Fibroblast of the aortic adventitia (primary cell): Measurements from ENCODE around the gene HAPLN3. TPM values are rescaled to one million over a fixed set of nuclear protein-coding genes. Genes with fewer than 3 reads are reported as not detected.

Experiments used
- DNase-seq: peaks from one replicate; pipeline ENCODE4 v3.0.0-alpha.2; 2010; ENCODE audit warnings: low read depth
- H3K4me3 ChIP-seq: 2 replicates; pipeline ENCODE4 v1.5.1; 2011; ENCODE audit warnings: low read depth, mild to moderate bottlenecking, control low read depth, low read length, moderate library complexity
- total RNA-seq: library from RNA; depleted of rRNA; stranded (reverse); fragments of >200 nt; gene quantifications from 2 replicates; pipeline ENCODE4 v1.2.3, GENCODE V29; 2012; ENCODE audit warnings: low replicate concordance
- TF ChIP-seq, protein P1 (sequence below): IDR thresholded peaks from 2 replicates; pipeline ENCODE4 v1.5.1; 2011; ENCODE audit warnings: mild to moderate bottlenecking, low read length, control low read depth, inconsistent platforms; ENCODE audit not compliant: insufficient read depth

Gene HAPLN3
- total RNA-seq, 1 donor = 2.8 TPM

DNA sequence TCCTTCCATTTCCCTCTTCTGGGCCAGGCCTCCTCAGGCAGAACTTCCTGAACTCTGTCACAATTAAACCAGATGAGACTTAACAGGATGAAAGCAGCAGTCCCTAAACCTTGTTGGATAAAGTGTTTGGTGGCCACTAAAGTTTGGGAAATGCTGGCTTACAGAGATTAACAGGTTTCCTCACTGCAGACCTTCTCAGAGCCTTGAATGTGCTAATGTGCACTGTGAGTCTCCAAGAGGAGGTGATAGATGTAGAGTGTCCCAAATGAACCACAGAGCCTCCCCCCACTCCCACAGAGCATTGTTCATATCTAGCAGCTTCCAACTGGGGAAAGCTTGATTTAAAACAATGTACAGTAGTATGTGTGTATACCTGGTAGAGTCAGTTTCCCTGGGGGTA is 42.9 kb downstream of the HAPLN3 start:
- no peak overlapping the region for H3K4me3 ChIP-seq
- TF ChIP-seq, protein P1, sequence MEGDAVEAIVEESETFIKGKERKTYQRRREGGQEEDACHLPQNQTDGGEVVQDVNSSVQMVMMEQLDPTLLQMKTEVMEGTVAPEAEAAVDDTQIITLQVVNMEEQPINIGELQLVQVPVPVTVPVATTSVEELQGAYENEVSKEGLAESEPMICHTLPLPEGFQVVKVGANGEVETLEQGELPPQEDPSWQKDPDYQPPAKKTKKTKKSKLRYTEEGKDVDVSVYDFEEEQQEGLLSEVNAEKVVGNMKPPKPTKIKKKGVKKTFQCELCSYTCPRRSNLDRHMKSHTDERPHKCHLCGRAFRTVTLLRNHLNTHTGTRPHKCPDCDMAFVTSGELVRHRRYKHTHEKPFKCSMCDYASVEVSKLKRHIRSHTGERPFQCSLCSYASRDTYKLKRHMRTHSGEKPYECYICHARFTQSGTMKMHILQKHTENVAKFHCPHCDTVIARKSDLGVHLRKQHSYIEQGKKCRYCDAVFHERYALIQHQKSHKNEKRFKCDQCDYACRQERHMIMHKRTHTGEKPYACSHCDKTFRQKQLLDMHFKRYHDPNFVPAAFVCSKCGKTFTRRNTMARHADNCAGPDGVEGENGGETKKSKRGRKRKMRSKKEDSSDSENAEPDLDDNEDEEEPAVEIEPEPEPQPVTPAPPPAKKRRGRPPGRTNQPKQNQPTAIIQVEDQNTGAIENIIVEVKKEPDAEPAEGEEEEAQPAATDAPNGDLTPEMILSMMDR = no peak
- no peak for DNase-seq

DNA sequence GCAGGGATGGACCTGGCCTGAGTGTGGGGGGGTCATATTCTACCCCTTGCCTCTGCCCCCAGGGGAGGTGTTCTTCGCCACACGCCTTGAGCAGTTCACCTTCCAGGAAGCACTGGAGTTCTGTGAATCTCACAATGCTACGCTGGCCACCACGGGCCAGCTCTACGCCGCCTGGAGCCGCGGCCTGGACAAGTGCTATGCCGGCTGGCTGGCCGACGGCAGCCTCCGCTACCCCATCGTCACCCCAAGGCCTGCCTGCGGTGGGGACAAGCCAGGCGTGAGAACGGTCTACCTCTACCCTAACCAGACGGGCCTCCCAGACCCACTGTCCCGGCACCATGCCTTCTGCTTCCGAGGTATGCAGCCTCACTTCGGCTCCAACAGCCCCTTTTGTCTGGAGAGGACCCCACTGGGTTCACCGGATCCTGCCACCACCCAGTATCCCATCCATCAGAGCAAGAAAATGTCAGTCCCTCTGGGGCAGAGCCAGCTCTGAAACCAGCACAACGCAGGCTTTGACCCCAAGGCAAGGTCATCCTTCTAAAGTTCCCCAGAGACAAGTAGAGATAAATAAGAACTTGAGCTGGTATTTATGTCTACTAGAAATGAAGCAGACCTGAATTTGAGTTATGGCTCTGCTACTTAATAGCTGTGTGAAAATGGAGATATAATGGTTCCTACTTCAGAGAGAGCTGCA is 45.8 kb downstream of the HAPLN3 start:
- H3K4me3 ChIP-seq = no peak overlapping the region
- DNase-seq = no peak
- TF ChIP-seq, protein P1 = no peak

DNA sequence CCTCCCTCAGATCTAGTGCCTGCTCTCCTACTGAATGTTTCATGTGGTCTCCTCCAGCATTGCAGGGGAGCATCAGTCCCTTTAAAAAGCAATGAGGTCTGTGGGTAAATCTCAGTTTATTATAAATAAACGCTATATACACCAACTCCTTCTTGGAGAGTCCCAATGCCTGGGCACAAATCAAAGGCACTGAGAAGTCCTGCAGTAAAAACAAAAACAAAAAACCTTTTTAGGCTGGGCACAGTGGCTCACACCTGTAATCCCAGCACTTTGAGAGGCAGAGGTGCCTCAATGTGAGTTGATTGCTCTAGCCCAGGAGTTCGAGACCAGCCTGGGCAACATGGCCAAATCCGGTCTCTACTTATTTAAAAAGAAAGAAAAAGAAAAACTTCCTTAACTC is 47.1 kb downstream of the HAPLN3 start:
- TF ChIP-seq, protein P1 = no peak
- DNase-seq = no peak
- H3K4me3 ChIP-seq = no peak overlapping the region

DNA sequence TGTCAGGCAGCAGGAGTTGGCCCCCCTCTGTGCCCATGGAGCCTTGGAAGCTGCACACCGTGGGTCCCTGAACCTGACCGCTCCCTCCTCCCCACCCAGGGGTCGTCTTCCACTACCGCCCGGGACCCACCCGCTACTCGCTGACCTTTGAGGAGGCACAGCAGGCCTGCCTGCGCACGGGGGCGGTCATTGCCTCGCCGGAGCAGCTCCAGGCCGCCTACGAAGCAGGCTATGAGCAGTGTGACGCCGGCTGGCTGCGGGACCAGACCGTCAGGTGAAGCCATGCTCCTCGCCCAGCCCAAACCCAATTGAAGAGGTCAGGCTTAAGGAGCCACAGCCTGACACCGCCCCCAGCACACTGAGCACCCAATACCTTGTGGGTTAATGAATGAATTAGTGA is 48.2 kb downstream of the HAPLN3 start:
- no peak overlapping the region for H3K4me3 ChIP-seq
- TF ChIP-seq, protein P1 = no peak
- no peak for DNase-seq

DNA sequence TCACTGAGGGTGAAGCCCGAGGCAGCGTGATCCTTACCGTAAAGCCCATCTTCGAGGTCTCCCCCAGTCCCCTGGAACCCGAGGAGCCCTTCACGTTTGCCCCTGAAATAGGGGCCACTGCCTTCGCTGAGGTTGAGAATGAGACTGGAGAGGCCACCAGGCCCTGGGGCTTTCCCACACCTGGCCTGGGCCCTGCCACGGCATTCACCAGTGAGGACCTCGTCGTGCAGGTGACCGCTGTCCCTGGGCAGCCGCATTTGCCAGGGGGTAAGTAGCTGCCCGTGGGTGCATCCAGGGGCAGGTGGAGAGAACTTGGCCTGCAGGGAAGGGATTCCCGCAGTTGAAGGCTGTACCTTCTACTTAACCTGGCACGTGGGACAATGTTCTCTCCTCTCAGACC is 49.7 kb downstream of the HAPLN3 start:
- TF ChIP-seq, protein P1 = no peak
- no peak overlapping the region for H3K4me3 ChIP-seq
- no peak for DNase-seq

DNA sequence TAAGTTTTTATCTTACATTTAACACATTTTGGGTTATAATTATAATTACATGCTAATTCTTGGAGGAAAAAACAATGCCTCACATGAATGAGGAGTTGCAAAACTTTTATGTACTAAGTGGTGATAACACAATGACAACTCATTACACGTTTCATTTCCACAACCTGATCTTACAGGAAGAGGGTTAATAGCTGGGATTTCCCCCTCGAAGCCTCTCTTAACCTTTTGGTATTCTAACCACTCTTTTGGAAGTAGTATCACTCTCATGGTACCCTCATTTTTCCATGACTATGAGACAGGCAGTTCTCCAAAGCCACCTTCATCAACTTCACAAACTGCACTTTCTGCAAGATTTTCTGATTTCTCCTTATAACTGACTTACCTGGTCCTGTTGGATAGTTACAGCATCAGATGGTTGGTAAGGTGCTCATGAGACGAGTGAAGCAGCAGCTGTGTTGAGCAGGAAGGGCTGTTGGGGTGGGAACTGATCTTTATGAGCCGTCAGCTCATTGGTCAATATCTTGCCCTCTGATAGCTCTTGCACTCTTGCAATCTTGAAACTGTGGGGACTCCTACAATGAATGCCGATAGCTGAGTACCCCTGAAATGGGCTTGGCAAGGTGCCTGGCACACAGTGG is 50.5 kb downstream of the HAPLN3 start:
- DNase-seq = no peak
- TF ChIP-seq, protein P1 = no peak
- no peak overlapping the region for H3K4me3 ChIP-seq
